Epithelial cell of esophagus (primary cell): Measurements from ENCODE around the gene TMEM235.

Experiments
- DNase-seq: peaks from one replicate; pipeline ENCODE4 v3.0.0; 2010; ENCODE audit warnings: low read depth
- H3K4me3 ChIP-seq: 2 replicates; pipeline ENCODE4 v1.5.1; 2011; ENCODE audit warnings: mild to moderate bottlenecking, low read length, control low read depth
- CTCF ChIP-seq: IDR thresholded peaks from 2 replicates; pipeline ENCODE4 v1.5.1; 2011; ENCODE audit warnings: low read depth, mild to moderate bottlenecking, low read length, control low read depth, inconsistent platforms; ENCODE audit not compliant: insufficient read depth; ENCODE audit errors: missing control alignments

TMEM235 gene

GRCh38 chr17:78256707-78257591, 25.5 kb downstream of the TMEM235 start:
- no peak overlapping the region for H3K4me3 ChIP-seq
- no peak for TF ChIP-seq CTCF
- no peak for DNase-seq

- H3K4me3 ChIP-seq, result no peak overlapping the region
- no peak for TF ChIP-seq CTCF
- no peak for DNase-seq
Measured at GRCh38 chr17:78257810-78258322, 26.4 kb downstream of the TMEM235 start.

GRCh38 chr17:78258323-78259191, 27.1 kb downstream of the TMEM235 start:
- no peak for TF ChIP-seq CTCF
- no peak overlapping the region for H3K4me3 ChIP-seq
- no peak for DNase-seq

GRCh38 chr17:78259192-78259554, 27.7 kb downstream of the TMEM235 start:
- no peak for DNase-seq
- TF ChIP-seq CTCF, result no peak
- no peak overlapping the region for H3K4me3 ChIP-seq

GRCh38 chr17:78263063-78263735, 31.8 kb downstream of the TMEM235 start:
- no peak for DNase-seq
- H3K4me3 ChIP-seq, result no peak overlapping the region
- no peak for TF ChIP-seq CTCF

GRCh38 chr17:78263736-78264340, 32.4 kb downstream of the TMEM235 start:
- no peak for DNase-seq
- H3K4me3 ChIP-seq, result no peak overlapping the region
- no peak for TF ChIP-seq CTCF
